ENCODE data around the gene CYTH4.

The CYTH4 gene

GRCh38 chr22:37267135-37267587 is 15.1 kb upstream of the CYTH4 start:
- H3K4me3 ChIP-seq (ENCODE audit: low read depth, low read length), result peak overlapping the region; percentile 62
- peak; percentile 93 for TF ChIP-seq CTCF (IDR thresholded peaks at IDR 0.05; ENCODE audit: borderline replicate concordance, insufficient read depth, low read depth, low read length)

GRCh38 chr22:37267661-37268413 is 14.5 kb upstream of the CYTH4 start:
- H3K4me3 ChIP-seq (ENCODE audit: low read depth, low read length), result no peak overlapping the region
- TF ChIP-seq CTCF (IDR thresholded peaks at IDR 0.05; ENCODE audit: borderline replicate concordance, insufficient read depth, low read depth, low read length), result no peak

GRCh38 chr22:37269936-37270678 is 12.2 kb upstream of the CYTH4 start:
- H3K4me3 ChIP-seq (ENCODE audit: low read depth, low read length), result no peak overlapping the region
- TF ChIP-seq CTCF (IDR thresholded peaks at IDR 0.05; ENCODE audit: borderline replicate concordance, insufficient read depth, low read depth, low read length), result no peak

- H3K4me3 ChIP-seq (ENCODE audit: low read depth, low read length), result no peak overlapping the region
- no peak for TF ChIP-seq CTCF (IDR thresholded peaks at IDR 0.05; ENCODE audit: borderline replicate concordance, insufficient read depth, low read depth, low read length)
Measured at GRCh38 chr22:37270928-37271650, 11.2 kb upstream of the CYTH4 start.

GRCh38 chr22:37273126-37273845 is 9.0 kb upstream of the CYTH4 start:
- H3K4me3 ChIP-seq (ENCODE audit: low read depth, low read length), result no peak overlapping the region
- TF ChIP-seq CTCF (IDR thresholded peaks at IDR 0.05; ENCODE audit: borderline replicate concordance, insufficient read depth, low read depth, low read length), result no peak

- no peak overlapping the region for H3K4me3 ChIP-seq (ENCODE audit: low read depth, low read length)
- TF ChIP-seq CTCF (IDR thresholded peaks at IDR 0.05; ENCODE audit: borderline replicate concordance, insufficient read depth, low read depth, low read length), result no peak
Measured at GRCh38 chr22:37273846-37274225, 8.5 kb upstream of the CYTH4 start.

All from GM12875 (cell line).